Measurements from ENCODE around the gene MOK.
"Not testable (repeated sequence)": the region's sequence is repeated elsewhere in the genome, so short reads cannot be mapped to it uniquely, and the experiment has no call there.

The MOK gene

GRCh38 chr14:102315121-102315520, 10.2 kb upstream of the MOK start:
- H3K36me3 Mint-ChIP-seq: no peaks in the 10 kb centered on the region
- H3K4me1 Mint-ChIP-seq: peaks cover 47% of the 10 kb centered on the region
- H3K9me3 Mint-ChIP-seq: no peaks in the 10 kb centered on the region
- no peaks in the 10 kb centered on the region for H3K27me3 Mint-ChIP-seq
- H3K4me3 Mint-ChIP-seq: peak overlapping the region; percentile 91
- peak overlapping the region; percentile 72 for H3K27ac Mint-ChIP-seq

- H3K4me1 Mint-ChIP-seq: peaks cover 46% of the 10 kb centered on the region
- H3K9me3 Mint-ChIP-seq: no peaks in the 10 kb centered on the region
- H3K27ac Mint-ChIP-seq: peak overlapping the region; percentile 77
- H3K4me3 Mint-ChIP-seq: peak overlapping the region; percentile 91
- no peaks in the 10 kb centered on the region for H3K27me3 Mint-ChIP-seq
- no peaks in the 10 kb centered on the region for H3K36me3 Mint-ChIP-seq
These were observed 9.5 kb upstream of the MOK start for GRCh38 chr14:102314242-102315011.

DNA sequence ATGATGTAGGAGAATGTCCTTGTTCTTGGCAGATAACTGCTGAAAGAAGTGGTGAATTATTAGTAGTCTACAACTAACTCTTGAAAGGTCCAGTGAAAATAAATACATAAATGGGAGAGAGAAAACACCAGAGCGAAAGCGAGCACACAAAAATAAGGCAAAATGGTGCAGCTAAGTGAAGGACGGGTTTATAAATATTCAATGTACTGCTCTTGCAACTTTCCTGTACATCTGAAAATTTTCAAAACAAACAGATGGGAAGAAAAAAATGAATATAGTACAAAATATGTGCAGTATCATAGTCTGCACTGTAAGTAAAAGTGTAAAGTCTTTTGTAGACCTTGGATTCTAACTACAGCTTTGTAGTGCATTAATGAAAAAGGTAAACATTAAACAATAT, 1.3 kb downstream of the MOK start:
- no peaks in the 10 kb centered on the region for H3K36me3 Mint-ChIP-seq
- no peaks in the 10 kb centered on the region for H3K9me3 Mint-ChIP-seq
- H3K4me3 Mint-ChIP-seq: peak overlapping the region; percentile 71
- H3K27ac Mint-ChIP-seq: peak overlapping the region; percentile 56
- H3K27me3 Mint-ChIP-seq: peaks cover 2% of the 10 kb centered on the region
- H3K4me1 Mint-ChIP-seq: peaks cover 9% of the 10 kb centered on the region

GRCh38 chr14:102298303-102299070, 6.5 kb downstream of the MOK start:
- H3K27ac Mint-ChIP-seq, H3K4me1 Mint-ChIP-seq, H3K27me3 Mint-ChIP-seq: not testable (repeated sequence)

GRCh38 chr14:102297436-102298170, 7.4 kb downstream of the MOK start:
- H3K9me3 Mint-ChIP-seq: no peaks in the 10 kb centered on the region
- no peaks in the 10 kb centered on the region for H3K36me3 Mint-ChIP-seq
- no peak overlapping the region for H3K4me3 Mint-ChIP-seq
- H3K27ac Mint-ChIP-seq: no peak overlapping the region
- H3K4me1 Mint-ChIP-seq: no peaks in the 10 kb centered on the region
- H3K27me3 Mint-ChIP-seq: no peaks in the 10 kb centered on the region

More at GRCh38 chr14:102298303-102299070, 6.5 kb downstream of the MOK start:
- not testable (repeated sequence) for H3K4me3 Mint-ChIP-seq, H3K36me3 Mint-ChIP-seq, H3K9me3 Mint-ChIP-seq

DNA sequence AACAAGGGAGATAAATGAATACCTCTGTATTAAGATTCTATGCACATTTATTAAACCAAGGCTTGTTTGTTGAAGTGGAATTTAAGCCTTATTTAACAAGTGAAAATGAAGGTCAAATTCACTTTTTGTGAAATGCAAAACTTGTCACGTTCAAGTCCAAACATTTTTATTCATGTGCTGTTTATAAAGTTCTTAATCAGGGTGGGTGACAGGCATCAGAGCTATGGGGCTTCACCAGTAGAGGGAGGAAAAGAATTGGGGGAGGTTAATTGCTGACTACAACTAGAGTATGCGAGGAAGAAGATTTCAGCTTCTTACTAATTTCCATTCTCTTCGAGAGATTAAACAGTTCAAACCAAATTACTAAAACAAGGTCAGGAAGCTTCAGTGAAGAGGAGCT, 9.7 kb downstream of the MOK start:
- Mint-ChIP-seq H3K36me3 (no peaks in the 10 kb centered on the region), H3K9me3 (no peaks in the 10 kb centered on the region), H3K4me1 (no peaks in the 10 kb centered on the region), H3K27me3 (no peaks in the 10 kb centered on the region), H3K4me3 (no peak overlapping the region), H3K27ac (no peak overlapping the region)

DNA sequence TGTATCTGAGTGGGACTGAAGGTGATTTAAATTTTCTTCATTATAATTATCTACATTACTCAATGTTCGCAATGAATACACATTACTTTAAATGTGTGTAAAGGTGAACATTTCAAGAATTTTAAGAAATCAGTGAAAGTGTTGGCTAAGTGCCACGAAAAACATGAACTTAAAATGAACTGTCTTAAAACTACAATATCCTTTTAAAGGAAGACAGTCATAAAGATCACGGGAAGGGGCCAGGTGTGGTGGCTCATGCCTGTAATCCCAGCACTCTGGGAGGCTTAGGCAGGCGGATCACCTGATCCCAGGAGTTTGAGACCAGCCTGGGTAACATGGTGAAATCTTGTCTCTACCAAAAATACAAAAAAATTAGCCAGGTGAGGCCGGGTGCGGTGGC, 11.2 kb downstream of the MOK start:
- Mint-ChIP-seq H3K4me1 (no peaks in the 10 kb centered on the region), H3K4me3 (no peak overlapping the region), H3K27ac (no peak overlapping the region), H3K9me3 (no peaks in the 10 kb centered on the region), H3K27me3 (no peaks in the 10 kb centered on the region), H3K36me3 (no peaks in the 10 kb centered on the region)

DNA sequence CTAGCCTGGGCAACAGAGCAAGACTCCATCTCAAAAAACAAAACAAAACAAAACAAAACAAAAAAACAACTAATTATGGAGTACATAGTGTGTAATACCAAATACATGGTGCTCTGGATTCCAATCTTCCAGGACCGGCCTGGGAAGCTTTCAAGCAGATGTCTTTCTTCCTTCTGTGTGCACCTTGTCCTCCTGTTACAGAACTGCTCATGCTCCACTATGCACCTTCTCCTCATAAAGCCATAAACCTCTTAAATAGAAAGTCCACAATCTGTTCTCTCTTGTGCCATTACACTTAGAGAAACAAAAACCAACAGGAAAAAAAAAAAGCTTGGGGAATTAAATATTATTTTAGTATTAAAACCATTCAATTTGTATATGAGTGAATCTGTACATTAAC, 12.5 kb downstream of the MOK start:
- Mint-ChIP-seq H3K27me3 (no peaks in the 10 kb centered on the region), H3K4me1 (no peaks in the 10 kb centered on the region), H3K9me3 (no peaks in the 10 kb centered on the region), H3K36me3 (no peaks in the 10 kb centered on the region), H3K4me3 (no peak overlapping the region), H3K27ac (no peak overlapping the region)

- Mint-ChIP-seq H3K27me3 (no peaks in the 10 kb centered on the region), H3K9me3 (no peaks in the 10 kb centered on the region), H3K27ac (no peak overlapping the region), H3K4me3 (no peak overlapping the region), H3K4me1 (no peaks in the 10 kb centered on the region), H3K36me3 (no peaks in the 10 kb centered on the region)
These were observed 16.8 kb downstream of the MOK start for GRCh38 chr14:102288139-102288538.

DNA sequence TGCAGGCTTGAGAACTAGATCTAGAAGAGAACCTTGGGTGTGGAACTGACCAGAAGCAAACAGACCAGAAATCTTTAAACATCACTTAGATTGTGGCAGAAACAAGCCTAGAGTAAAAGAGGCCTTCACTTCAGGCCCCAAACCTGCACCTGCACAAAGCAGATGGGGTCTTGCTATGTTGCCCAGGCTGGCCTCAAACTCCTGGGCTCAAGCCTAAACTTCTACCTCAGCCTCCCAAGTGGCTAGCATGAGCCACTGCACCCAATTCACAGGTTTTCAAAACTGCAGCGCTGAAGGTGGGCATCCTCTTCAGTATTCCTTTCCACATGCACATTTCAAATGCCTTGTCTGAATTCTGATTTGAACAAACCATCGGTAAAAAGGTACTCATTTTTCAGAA, 19.9 kb downstream of the MOK start:
- H3K27ac Mint-ChIP-seq: no peak overlapping the region
- H3K4me3 Mint-ChIP-seq: no peak overlapping the region
- no peaks in the 10 kb centered on the region for H3K27me3 Mint-ChIP-seq
- H3K36me3 Mint-ChIP-seq: no peaks in the 10 kb centered on the region
- no peaks in the 10 kb centered on the region for H3K9me3 Mint-ChIP-seq
- H3K4me1 Mint-ChIP-seq: no peaks in the 10 kb centered on the region

GRCh38 chr14:102283631-102284129, 21.3 kb downstream of the MOK start:
- no peaks in the 10 kb centered on the region for H3K36me3 Mint-ChIP-seq
- H3K27me3 Mint-ChIP-seq: no peaks in the 10 kb centered on the region
- no peaks in the 10 kb centered on the region for H3K4me1 Mint-ChIP-seq
- no peak overlapping the region for H3K27ac Mint-ChIP-seq
- H3K9me3 Mint-ChIP-seq: no peaks in the 10 kb centered on the region
- no peak overlapping the region for H3K4me3 Mint-ChIP-seq

GRCh38 chr14:102282751-102283465, 22.1 kb downstream of the MOK start:
- H3K27ac Mint-ChIP-seq: no peak overlapping the region
- H3K4me1 Mint-ChIP-seq: no peaks in the 10 kb centered on the region
- no peaks in the 10 kb centered on the region for H3K36me3 Mint-ChIP-seq
- H3K27me3 Mint-ChIP-seq: no peaks in the 10 kb centered on the region
- H3K4me3 Mint-ChIP-seq: no peak overlapping the region
- H3K9me3 Mint-ChIP-seq: no peaks in the 10 kb centered on the region

GRCh38 chr14:102280376-102280962, 24.5 kb downstream of the MOK start:
- Mint-ChIP-seq H3K4me3 (no peak overlapping the region), H3K9me3 (no peaks in the 10 kb centered on the region), H3K27me3 (no peaks in the 10 kb centered on the region), H3K4me1 (no peaks in the 10 kb centered on the region), H3K36me3 (no peaks in the 10 kb centered on the region), H3K27ac (no peak overlapping the region)

GRCh38 chr14:102279688-102280348, 25.1 kb downstream of the MOK start:
- no peak overlapping the region for H3K27ac Mint-ChIP-seq
- no peaks in the 10 kb centered on the region for H3K9me3 Mint-ChIP-seq
- H3K27me3 Mint-ChIP-seq: no peaks in the 10 kb centered on the region
- no peak overlapping the region for H3K4me3 Mint-ChIP-seq
- no peaks in the 10 kb centered on the region for H3K4me1 Mint-ChIP-seq
- no peaks in the 10 kb centered on the region for H3K36me3 Mint-ChIP-seq

All from activated naive CD4-positive, alpha-beta T cell treated with anti-CD3 and anti-CD28 coated beads, Interleukin-2, amount 50 U/mL, for 24 hours (primary cell).